ENCODE data around the gene MAP2K5. TPM values are rescaled to one million over a fixed set of nuclear protein-coding genes. Genes with fewer than 3 reads are reported as not detected.

Gene MAP2K5
- total RNA-seq, 2 donors from 2014 or later: 36.2 to 37.8 TPM

DNA sequence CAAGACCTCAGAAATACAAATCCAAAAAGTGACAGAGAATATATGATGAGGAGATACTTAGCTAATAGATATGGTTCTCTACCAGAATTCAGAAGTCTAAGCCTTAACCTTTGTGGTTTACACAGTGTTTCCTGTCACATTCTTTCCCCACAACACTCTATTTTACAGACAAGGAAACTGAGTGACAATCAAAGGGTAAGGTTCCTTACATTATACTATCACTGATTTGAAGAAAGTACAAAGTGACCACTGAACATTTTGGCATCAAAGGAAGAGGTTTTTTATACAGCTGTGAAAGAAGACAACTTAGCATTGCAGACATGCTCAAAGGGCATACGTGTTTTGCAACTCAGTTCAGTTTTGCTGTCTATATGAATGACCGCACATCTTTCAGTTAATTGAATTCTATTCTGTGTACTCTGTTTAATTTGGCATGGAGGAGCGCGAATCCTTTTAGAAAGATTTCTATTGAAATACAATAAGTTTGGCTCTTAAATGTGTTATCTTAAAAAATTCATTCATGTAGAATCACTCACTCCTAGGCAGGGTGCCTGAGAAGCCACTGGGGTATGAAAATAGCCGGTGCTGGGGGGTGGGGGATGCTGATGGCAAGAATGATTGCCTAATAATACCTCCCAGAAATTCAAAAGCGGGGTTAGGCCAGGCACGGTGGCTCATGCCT lies 216.3 kb downstream of the MAP2K5 start:
- H3K4me3 Mint-ChIP-seq: peak overlapping the region; percentile 12 to 52
- no peak for ATAC-seq (replicated peaks in 1 of 2)
- peaks cover 78% of the 10 kb centered on the region for H3K4me1 Mint-ChIP-seq (ENCODE audit: low read depth)

GRCh38 chr15:67760901-67761300 lies 218.4 kb downstream of the MAP2K5 start:
- Mint-ChIP-seq H3K27me3 (ENCODE audit: low read depth) (peaks cover 4% of the 10 kb centered on the region), H3K27ac (no peak overlapping the region), H3K4me3 (no peak overlapping the region), H3K4me1 (ENCODE audit: low read depth) (peaks cover 70% of the 10 kb centered on the region), H3K36me3 (ENCODE audit: insufficient read depth in 2 of 2) (peaks cover 0 to 4% of the 10 kb centered on the region in 2 donors), H3K9me3 (no peaks in the 10 kb centered on the region)
- ATAC-seq (replicated peaks in 1 of 2) (no peak), DNase-seq (no peak)

More for the DNA sequence above, 216.3 kb downstream of the MAP2K5 start:
- H3K36me3 Mint-ChIP-seq (ENCODE audit: insufficient read depth in 2 of 2): peaks cover 2% of the 10 kb centered on the region in 2 donors
- no peak for DNase-seq
- H3K9me3 Mint-ChIP-seq: peaks cover 0 to 2% of the 10 kb centered on the region in 2 donors
- H3K27me3 Mint-ChIP-seq (ENCODE audit: low read depth): peaks cover 4% of the 10 kb centered on the region
- no peak overlapping the region for H3K27ac Mint-ChIP-seq

GRCh38 chr15:67761343-67761742 lies 218.8 kb downstream of the MAP2K5 start:
- Mint-ChIP-seq H3K27ac (peak overlapping the region; percentile 45), H3K4me1 (ENCODE audit: low read depth) (peaks cover 71% of the 10 kb centered on the region), H3K4me3 (peak overlapping the region in 1 of 2 donors; percentile 30), H3K27me3 (ENCODE audit: low read depth) (peaks cover 4% of the 10 kb centered on the region), H3K9me3 (no peaks in the 10 kb centered on the region), H3K36me3 (ENCODE audit: insufficient read depth in 2 of 2) (peaks cover 0 to 4% of the 10 kb centered on the region in 2 donors)
- ATAC-seq (replicated peaks in 1 of 2) (no peak), DNase-seq (no peak)

GRCh38 chr15:67762610-67763368 lies 220.3 kb downstream of the MAP2K5 start:
- Mint-ChIP-seq H3K4me3 (peak overlapping the region; percentile 54 to 61), H3K27me3 (ENCODE audit: low read depth) (peaks cover 4% of the 10 kb centered on the region), H3K9me3 (no peaks in the 10 kb centered on the region), H3K36me3 (ENCODE audit: insufficient read depth in 2 of 2) (peaks cover 0 to 4% of the 10 kb centered on the region in 2 donors), H3K27ac (peak overlapping the region; percentile 47), H3K4me1 (ENCODE audit: low read depth) (peaks cover 67% of the 10 kb centered on the region)
- DNase-seq (peak; percentile 70 to 82), ATAC-seq (replicated peaks in 1 of 2) (peak; percentile 99 to 100)

GRCh38 chr15:67765701-67766100 lies 223.2 kb downstream of the MAP2K5 start:
- Mint-ChIP-seq H3K27ac (no peak overlapping the region), H3K27me3 (ENCODE audit: low read depth) (peaks cover 4% of the 10 kb centered on the region), H3K9me3 (no peaks in the 10 kb centered on the region), H3K36me3 (ENCODE audit: insufficient read depth in 2 of 2) (peaks cover 0 to 4% of the 10 kb centered on the region in 2 donors), H3K4me3 (no peak overlapping the region), H3K4me1 (ENCODE audit: low read depth) (peaks cover 52% of the 10 kb centered on the region)
- DNase-seq (no peak), ATAC-seq (replicated peaks in 1 of 2) (no peak)

GRCh38 chr15:67766968-67767367 lies 224.5 kb downstream of the MAP2K5 start:
- Mint-ChIP-seq H3K9me3 (no peaks in the 10 kb centered on the region), H3K27ac (no peak overlapping the region), H3K4me1 (ENCODE audit: low read depth) (peaks cover 42% of the 10 kb centered on the region), H3K4me3 (no peak overlapping the region), H3K27me3 (ENCODE audit: low read depth) (no peaks in the 10 kb centered on the region), H3K36me3 (ENCODE audit: insufficient read depth in 2 of 2) (peaks cover 0 to 4% of the 10 kb centered on the region in 2 donors)
- ATAC-seq (replicated peaks in 1 of 2) (no peak), DNase-seq (no peak)

- no peak for ATAC-seq (replicated peaks in 1 of 2)
- no peak overlapping the region for H3K27ac Mint-ChIP-seq
- H3K9me3 Mint-ChIP-seq: no peaks in the 10 kb centered on the region
These were observed 225.9 kb downstream of the MAP2K5 start for GRCh38 chr15:67768313-67768977.

GRCh38 chr15:67769497-67770357 lies 227.2 kb downstream of the MAP2K5 start:
- H3K9me3 Mint-ChIP-seq: no peaks in the 10 kb centered on the region
- DNase-seq: no peak
- ATAC-seq (replicated peaks in 1 of 2): no peak
- H3K4me3 Mint-ChIP-seq: no peak overlapping the region
- no peaks in the 10 kb centered on the region for H3K27me3 Mint-ChIP-seq (ENCODE audit: low read depth)
- H3K27ac Mint-ChIP-seq: no peak overlapping the region
- H3K4me1 Mint-ChIP-seq (ENCODE audit: low read depth): peaks cover 17% of the 10 kb centered on the region
- H3K36me3 Mint-ChIP-seq (ENCODE audit: insufficient read depth in 2 of 2): no peaks in the 10 kb centered on the region

More at GRCh38 chr15:67768313-67768977, 225.9 kb downstream of the MAP2K5 start:
- Mint-ChIP-seq H3K36me3 (ENCODE audit: insufficient read depth in 2 of 2) (peaks cover 0 to 4% of the 10 kb centered on the region in 2 donors), H3K4me3 (no peak overlapping the region), H3K27me3 (ENCODE audit: low read depth) (no peaks in the 10 kb centered on the region), H3K4me1 (ENCODE audit: low read depth) (peaks cover 27% of the 10 kb centered on the region)
- DNase-seq: no peak

- Mint-ChIP-seq H3K4me1 (ENCODE audit: low read depth) (peaks cover 17% of the 10 kb centered on the region), H3K9me3 (no peaks in the 10 kb centered on the region), H3K36me3 (ENCODE audit: insufficient read depth in 2 of 2) (no peaks in the 10 kb centered on the region), H3K27ac (no peak overlapping the region), H3K27me3 (ENCODE audit: low read depth) (no peaks in the 10 kb centered on the region), H3K4me3 (no peak overlapping the region)
- ATAC-seq (replicated peaks in 1 of 2): no peak
- no peak for DNase-seq
These were observed 227.8 kb downstream of the MAP2K5 start for GRCh38 chr15:67770358-67770628.

DNA sequence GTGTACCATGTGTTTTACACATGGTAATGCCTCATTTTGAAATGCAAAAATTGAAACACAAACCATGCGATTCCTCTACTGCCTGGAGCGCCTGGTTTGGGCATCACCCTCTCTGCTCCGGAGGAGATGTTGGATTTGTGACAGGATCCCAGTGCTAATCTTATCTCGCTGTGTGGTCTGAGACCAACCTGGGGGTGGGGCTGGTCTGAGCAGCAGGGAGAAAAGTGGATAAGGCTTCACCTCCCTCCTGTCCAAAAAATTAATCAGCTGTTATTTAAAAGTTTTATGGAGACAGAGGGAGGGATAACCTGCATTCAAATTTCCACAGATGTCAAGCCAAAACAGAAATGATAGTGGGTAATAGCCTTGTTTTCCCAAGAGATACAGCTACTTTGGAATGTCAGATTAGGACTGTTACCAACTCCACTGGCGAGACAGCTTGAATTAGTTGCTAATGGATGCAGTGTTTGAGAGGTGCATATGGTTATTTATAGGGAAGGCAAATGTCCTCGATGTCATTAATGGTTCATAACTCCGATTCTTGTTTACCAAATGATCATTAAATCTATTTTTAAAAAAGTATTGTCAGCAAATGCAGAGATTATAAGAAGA lies 228.8 kb downstream of the MAP2K5 start:
- no peak for DNase-seq
- H3K27ac Mint-ChIP-seq: no peak overlapping the region
- no peak for ATAC-seq (replicated peaks in 1 of 2)
- no peaks in the 10 kb centered on the region for H3K36me3 Mint-ChIP-seq (ENCODE audit: insufficient read depth in 2 of 2)
- no peaks in the 10 kb centered on the region for H3K9me3 Mint-ChIP-seq
- H3K4me3 Mint-ChIP-seq: no peak overlapping the region
- H3K27me3 Mint-ChIP-seq (ENCODE audit: low read depth): no peaks in the 10 kb centered on the region
- peaks cover 14% of the 10 kb centered on the region for H3K4me1 Mint-ChIP-seq (ENCODE audit: low read depth)

DNA sequence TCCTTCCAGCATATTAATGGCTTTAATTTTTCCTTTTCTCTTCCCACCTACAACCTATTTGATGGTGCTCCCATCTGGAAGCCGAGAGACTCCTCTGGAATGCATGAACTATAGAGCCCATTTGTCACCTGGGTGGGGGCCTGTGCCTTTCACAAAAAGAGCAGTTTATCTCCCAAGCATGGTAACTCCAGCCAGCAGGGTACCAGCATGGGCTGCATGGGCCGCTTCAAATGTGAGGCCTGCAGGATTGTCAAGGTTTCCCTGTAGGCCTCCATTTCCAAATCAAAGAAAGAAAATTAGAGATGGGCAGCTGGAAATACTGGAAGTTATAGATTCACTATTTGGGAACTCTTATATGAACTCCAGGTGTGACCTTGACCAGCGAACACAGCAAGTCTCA lies 232.1 kb downstream of the MAP2K5 start:
- DNase-seq: no peak
- ATAC-seq (replicated peaks in 1 of 2): no peak
- Mint-ChIP-seq H3K9me3 (no peaks in the 10 kb centered on the region), H3K27me3 (ENCODE audit: low read depth) (no peaks in the 10 kb centered on the region), H3K36me3 (ENCODE audit: insufficient read depth in 2 of 2) (no peaks in the 10 kb centered on the region), H3K4me3 (no peak overlapping the region), H3K27ac (no peak overlapping the region), H3K4me1 (ENCODE audit: low read depth) (no peaks in the 10 kb centered on the region)

DNA sequence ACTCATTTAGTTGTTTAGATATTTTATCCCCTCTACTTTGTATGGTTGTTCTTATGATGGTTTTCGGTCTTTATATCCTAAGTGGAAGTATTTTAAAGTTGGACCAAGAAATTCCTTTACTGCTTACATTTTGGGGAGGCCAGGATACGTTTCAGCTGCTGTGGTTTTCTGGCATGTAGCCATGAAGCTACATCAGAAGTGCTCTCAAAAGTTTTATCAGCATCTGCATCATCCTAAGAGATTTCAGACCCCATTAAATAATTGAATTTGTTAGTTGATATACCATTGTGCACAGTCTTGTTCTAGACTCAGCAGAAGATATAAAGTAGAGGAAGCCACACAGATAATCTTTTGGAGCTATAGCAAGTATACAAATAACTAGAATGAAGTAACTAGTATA lies 232.7 kb downstream of the MAP2K5 start:
- Mint-ChIP-seq H3K27ac (no peak overlapping the region), H3K4me1 (ENCODE audit: low read depth) (no peaks in the 10 kb centered on the region), H3K27me3 (ENCODE audit: low read depth) (no peaks in the 10 kb centered on the region), H3K36me3 (ENCODE audit: insufficient read depth in 2 of 2) (no peaks in the 10 kb centered on the region), H3K9me3 (no peaks in the 10 kb centered on the region), H3K4me3 (no peak overlapping the region)
- ATAC-seq (replicated peaks in 1 of 2) (no peak), DNase-seq (no peak)

Data from activated T-cell treated with anti-CD3 and anti-CD28 coated beads, Interleukin-2, amount 50 U/mL, for 72 hours (primary cell).